Measurements from ENCODE around the gene CRABP2. TPM values are rescaled to one million over a fixed set of nuclear protein-coding genes. Genes with fewer than 3 reads are reported as not detected.

The CRABP2 gene
- total and polyA plus RNA-seq, 2 donors (not counting 1 experiment from before 2014, with no cell fraction given), result 0.89 to 1.2 TPM

DNA sequence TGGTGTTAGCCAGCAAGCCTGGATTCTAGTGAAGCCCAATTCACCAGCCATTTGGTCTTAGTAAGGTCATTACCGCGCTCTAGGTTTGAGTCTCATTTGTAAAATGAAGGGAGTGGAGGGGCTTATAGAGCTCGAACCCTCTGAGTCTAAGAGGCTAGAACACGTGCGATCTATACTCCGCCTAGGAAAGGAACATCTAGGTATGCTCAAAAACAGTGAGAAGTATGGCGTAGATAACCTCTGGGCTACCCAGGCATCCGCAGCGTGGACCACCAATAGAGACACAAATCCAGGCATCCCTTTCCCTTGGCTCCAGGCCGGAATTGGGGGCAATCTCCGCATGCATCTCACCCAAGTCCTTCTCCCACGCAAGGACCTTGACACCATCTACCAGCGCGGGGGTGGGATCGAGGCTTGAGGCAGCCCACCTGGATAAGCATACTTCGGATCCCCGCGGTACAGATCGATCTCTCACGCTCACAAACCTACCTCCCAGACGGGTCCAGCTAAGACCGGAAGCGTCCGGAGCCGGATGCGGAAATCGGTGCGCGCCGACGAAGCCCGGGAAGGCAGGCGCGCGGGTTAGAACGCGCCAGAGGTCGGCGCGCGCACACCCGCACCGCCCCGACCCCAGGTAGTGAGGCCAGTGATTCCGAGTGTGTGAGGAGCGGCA, 22.7 kb upstream of the CRABP2 start, which contains the start of gene METTL25B:
Gene METTL25B (plus strand): TSS at position 544 of the 673 bp plus-strand sequence. CDS start 636 bp downstream, outside the sequence.
- intact Hi-C loops (cut with micrococcal nuclease), result loop anchor here (1.0 to 5.0 kb wide), 4 partner anchors 13 to 226 kb away; partner anchors contain the start of genes HDGF, MEF2D, MRPL24 and PRCC
- Mint-ChIP-seq H3K9me3 (ENCODE audit: insufficient read depth) (no peaks in the 10 kb centered on the region), H3K4me3 (no peak within 1 kb of the TSS), H3K27ac (peak within 1 kb of the TSS; percentile 98), H3K4me1 (peaks cover 26% of the 10 kb centered on the region), H3K27me3 (no peaks in the 10 kb centered on the region)
- peaks cover 51% of the 10 kb centered on the region for H3K79me2 ChIP-seq (ENCODE audit: control insufficient read depth, insufficient read depth, low read length)
- 2% methylated on average over 32 of the region's 46 CpGs for WGBS (ENCODE audit: insufficient coverage)
- DNase-seq (peak; percentile 83), ATAC-seq (ENCODE audit: low read depth) (peak; percentile 57)
- H3K9ac ChIP-seq (ENCODE audit: low read length), result peak within 1 kb of the TSS; percentile 97
- peaks cover 40 to 48% of the 10 kb centered on the region in 2 donors for H3K4me1 ChIP-seq (ENCODE audit: control insufficient read depth in 2 of 2, insufficient read depth in 2 of 2, low read length in 2 of 2)
- H3K36me3 ChIP-seq (replicated peaks in 1 of 2; ENCODE audit: control extremely low read depth in 1 of 2, control insufficient read depth in 1 of 2, extremely low read depth in 1 of 2, insufficient read depth in 2 of 2, low read length in 1 of 2), result peaks cover 0 to 40% of the 10 kb centered on the region in 2 experiments
- no peak for TF ChIP-seq EZH2 (IDR thresholded peaks at IDR 0.05; ENCODE audit: borderline replicate concordance, insufficient read depth, low read depth, low read length, poor library complexity, severe bottlenecking)
- TF ChIP-seq, protein P1, sequence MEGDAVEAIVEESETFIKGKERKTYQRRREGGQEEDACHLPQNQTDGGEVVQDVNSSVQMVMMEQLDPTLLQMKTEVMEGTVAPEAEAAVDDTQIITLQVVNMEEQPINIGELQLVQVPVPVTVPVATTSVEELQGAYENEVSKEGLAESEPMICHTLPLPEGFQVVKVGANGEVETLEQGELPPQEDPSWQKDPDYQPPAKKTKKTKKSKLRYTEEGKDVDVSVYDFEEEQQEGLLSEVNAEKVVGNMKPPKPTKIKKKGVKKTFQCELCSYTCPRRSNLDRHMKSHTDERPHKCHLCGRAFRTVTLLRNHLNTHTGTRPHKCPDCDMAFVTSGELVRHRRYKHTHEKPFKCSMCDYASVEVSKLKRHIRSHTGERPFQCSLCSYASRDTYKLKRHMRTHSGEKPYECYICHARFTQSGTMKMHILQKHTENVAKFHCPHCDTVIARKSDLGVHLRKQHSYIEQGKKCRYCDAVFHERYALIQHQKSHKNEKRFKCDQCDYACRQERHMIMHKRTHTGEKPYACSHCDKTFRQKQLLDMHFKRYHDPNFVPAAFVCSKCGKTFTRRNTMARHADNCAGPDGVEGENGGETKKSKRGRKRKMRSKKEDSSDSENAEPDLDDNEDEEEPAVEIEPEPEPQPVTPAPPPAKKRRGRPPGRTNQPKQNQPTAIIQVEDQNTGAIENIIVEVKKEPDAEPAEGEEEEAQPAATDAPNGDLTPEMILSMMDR (IDR thresholded peaks at IDR 0.05), result no peak
- peak within 1 kb of the TSS; percentile 79 to 98 (median 95) for H3K4me3 ChIP-seq (ENCODE audit: control extremely low read depth in 1 of 5, extremely low read depth in 1 of 5, insufficient read depth in 1 of 5, low read depth in 2 of 5, low read length in 4 of 5)
- peak within 1 kb of the TSS; percentile 81 for H3K4me2 ChIP-seq (replicated peaks; ENCODE audit: low read depth, low read length, poor library complexity, severe bottlenecking)
- peak within 1 kb of the TSS; percentile 85 for H2AFZ ChIP-seq (ENCODE audit: insufficient read depth, low read depth, low read length, poor library complexity, severe bottlenecking)
- H4K20me1 ChIP-seq (ENCODE audit: control insufficient read depth, insufficient read depth, low read length, poor library complexity, severe bottlenecking), result peaks cover 45% of the 10 kb centered on the region
- H3K9me3 ChIP-seq (ENCODE audit: control extremely low read depth in 1 of 3, control insufficient read depth in 2 of 3, insufficient read depth in 1 of 3, low read length in 2 of 3), result no peaks in the 10 kb centered on the region
- POLR2A ChIA-PET, result interaction anchor here (0.5 to 3.8 kb wide), 13 partner anchors 8 to 369 kb away, joined by 3 to 39 read pairs (median 4); partner anchors contain the start of genes CRABP2, HDGF, MEF2D and MRPL24
- no peaks in the 10 kb centered on the region for H3K27me3 ChIP-seq (replicated peaks in 1 of 4; ENCODE audit: control extremely low read depth in 1 of 4, control insufficient read depth in 3 of 4, insufficient read depth in 4 of 4, low read length in 3 of 4)
- H3K27ac ChIP-seq (ENCODE audit: low read length in 2 of 2), result peak within 1 kb of the TSS; percentile 77 to 96
- CTCF ChIA-PET, result interaction anchor here (0.9 to 9.5 kb wide), 15 partner anchors 11 to 132 kb away, joined by 3 to 245 read pairs (median 6); partner anchors contain the start of genes HDGF, INSRR, MRPL24 and NTRK1
